SK-N-SH (cell line): ENCODE measurements around the gene PHYKPL. TPM values are rescaled to one million over a fixed set of nuclear protein-coding genes. Genes with fewer than 3 reads are reported as not detected.

Experiments
- CTCF ChIA-PET: fragments of 300-600, 350-600 bp; formaldehyde crosslinking; extraction: SDS; loops from one replicate; lab custom pipeline; 2021; lab: Yijun Ruan, JAX
- POLR2A ChIA-PET: fragments of 350-600 bp; sonication (Branson Sonifier 250); formaldehyde crosslinking; extraction: SDS; loops from one replicate; lab custom pipeline; 2020; ENCODE audit warnings: antibody characterized with exemption, inconsistent platforms; lab: Yijun Ruan, JAX
- DNase-seq: peaks from one replicate; pipeline ENCODE4 v3.0.0; 2012
- H2AFZ ChIP-seq: fragments of 200-600 bp; sonication (generic); 2 replicates; pipeline ENCODE4 v1.8.1; 2016; ENCODE audit warnings: antibody characterized with exemption, mild to moderate bottlenecking, low read depth
- H3F3A ChIP-seq: fragments of 200-600 bp; sonication (generic); replicated peaks from 2 replicates; pipeline ENCODE3; 2016; ENCODE audit warnings: antibody characterized with exemption, mild to moderate bottlenecking; ENCODE audit not compliant: insufficient read depth
- H3K27ac ChIP-seq, 2 experiments: fragments of 200-500 bp in 1 of 2; fragments of 200-600 bp in 1 of 2; sonication (Bioruptor generic) in 1 of 2; sonication (generic), shearing (Covaris generic) in 1 of 2; 2 replicates each; pipeline versions ENCODE4 v1.5.1 to v1.6.1; 2014 to 2016; ENCODE audit warnings: low read depth in 2 of 2, inconsistent platforms in 1 of 2, low read length in 1 of 2, mild to moderate bottlenecking in 1 of 2, mixed read lengths in 1 of 2
- H3K27me3 ChIP-seq: fragments of 200-600 bp; sonication (generic), shearing (Covaris generic); 2 replicates; pipeline ENCODE4 v1.6.1; 2016; ENCODE audit warnings: mixed run types; ENCODE audit not compliant: insufficient read depth
- H3K36me3 ChIP-seq, 2 experiments: fragments of 200-500 bp in 1 of 2; fragments of 200-600 bp in 1 of 2; sonication (Bioruptor generic) in 1 of 2; sonication (generic) in 1 of 2; replicated peaks in 1 of 2; 2 replicates each; pipeline versions ENCODE3 to v1.5.1; 2014 to 2016; ENCODE audit warnings: low read length in 1 of 2, mild to moderate bottlenecking in 1 of 2; ENCODE audit not compliant: insufficient read depth in 2 of 2, control insufficient read depth in 1 of 2
- H3K4me1 ChIP-seq, 2 experiments: fragments of 200-500 bp in 1 of 2; fragments of 200-600 bp in 1 of 2; sonication (Bioruptor generic) in 1 of 2; sonication (generic), shearing (Covaris generic) in 1 of 2; 2 replicates each; pipeline versions ENCODE4 v1.5.1 to v1.6.1; 2014 to 2016; ENCODE audit warnings: low read depth in 1 of 2, low read length in 1 of 2, mixed run types in 1 of 2; ENCODE audit not compliant: insufficient read depth in 2 of 2, control insufficient read depth in 1 of 2
- H3K4me2 ChIP-seq: fragments of 200-600 bp; sonication (generic), shearing (Covaris generic); 2 replicates; pipeline ENCODE4 v1.6.1; 2017; ENCODE audit warnings: mixed run types
- H3K4me3 ChIP-seq, 2 experiments: fragments of 200-500 bp in 1 of 2; fragments of 200-600 bp in 1 of 2; sonication (Bioruptor generic) in 1 of 2; sonication (generic), shearing (Covaris generic) in 1 of 2; 2 replicates each; pipeline versions ENCODE4 v1.5.1 to v1.8.1; 2014 to 2016; ENCODE audit warnings: low read depth in 2 of 2, inconsistent platforms in 1 of 2, low read length in 1 of 2, mild to moderate bottlenecking in 1 of 2, mixed read lengths in 1 of 2, moderate library complexity in 1 of 2
- H3K79me2 ChIP-seq: fragments of 200-600 bp; sonication (generic); 2 replicates; pipeline ENCODE4 v1.8.1; 2017; ENCODE audit warnings: mild to moderate bottlenecking; ENCODE audit not compliant: insufficient read depth
- H3K9ac ChIP-seq: fragments of 200-600 bp; sonication (generic); 2 replicates; pipeline ENCODE4 v1.6.1; 2017; ENCODE audit warnings: mixed run types
- H3K9me2 ChIP-seq: fragments of 200-600 bp; sonication (generic); 2 replicates; pipeline ENCODE4 v1.6.1; 2017; ENCODE audit warnings: mixed run types
- H3K9me3 ChIP-seq: fragments of 200-600 bp; sonication (generic); 2 replicates; pipeline ENCODE4 v1.6.1; 2017; ENCODE audit warnings: mixed run types, mild to moderate bottlenecking, moderate library complexity
- H4K20me1 ChIP-seq: fragments of 200-600 bp; sonication (generic); 2 replicates; pipeline ENCODE4 v1.6.1; 2017; ENCODE audit warnings: mild to moderate bottlenecking, mixed run types; ENCODE audit not compliant: insufficient read depth
- CTCF ChIP-seq: fragments of 200-600 bp; sonication (generic); IDR thresholded peaks from 2 replicates; pipeline ENCODE4 v1.6.1; 2017; ENCODE audit warnings: antibody characterized with exemption, mild to moderate bottlenecking, moderate library complexity
- ELF1 ChIP-seq: IDR thresholded peaks from 2 replicates; pipeline ENCODE4 v1.4.0; 2012
- EZH2phosphoT487 ChIP-seq: fragments of 200-600 bp; sonication (generic); IDR thresholded peaks from 2 replicates; pipeline ENCODE4 v1.6.1; 2017; ENCODE audit warnings: low read depth, mixed run types, mild to moderate bottlenecking, antibody characterized with exemption, moderate library complexity, borderline replicate concordance
- FOXJ3 ChIP-seq: sonication (generic); formaldehyde crosslinking; IDR thresholded peaks from 2 replicates; pipeline ENCODE4 v1.5.1; 2020; ENCODE audit warnings: mild to moderate bottlenecking, missing genetic modification reagents
- MXI1 ChIP-seq: IDR thresholded peaks from 2 replicates; pipeline ENCODE4 v1.6.1; 2012; ENCODE audit warnings: mild to moderate bottlenecking, low read depth, low read length, improper control_type of control experiment
- NFIC ChIP-seq: IDR thresholded peaks from 2 replicates; pipeline ENCODE4 v1.4.0; 2012; ENCODE audit warnings: borderline replicate concordance
- RFX5 ChIP-seq: IDR thresholded peaks from 2 replicates; pipeline ENCODE4 v1.6.1; 2012; ENCODE audit warnings: mild to moderate bottlenecking, improper control_type of control experiment, low read length
- RXRA ChIP-seq: IDR thresholded peaks from 2 replicates; pipeline ENCODE4 v1.4.0; 2012; ENCODE audit warnings: low read depth, mild to moderate bottlenecking, borderline replicate concordance
- SMC3 ChIP-seq: IDR thresholded peaks from 2 replicates; pipeline ENCODE4 v1.6.1; 2012; ENCODE audit warnings: low read depth, low read length, improper control_type of control experiment
- TAF1 ChIP-seq: IDR thresholded peaks from 2 replicates; pipeline ENCODE4 v1.6.1; 2012; ENCODE audit warnings: low read depth, mild to moderate bottlenecking, low read length, moderate library complexity, borderline replicate concordance
- TEAD4 ChIP-seq: IDR thresholded peaks from 2 replicates; pipeline ENCODE4 v1.4.0; 2012; ENCODE audit warnings: mild to moderate bottlenecking, borderline replicate concordance; ENCODE audit not compliant: insufficient read depth
- USF1 ChIP-seq: IDR thresholded peaks from 2 replicates; pipeline ENCODE4 v1.4.0; 2012; ENCODE audit warnings: low read depth, borderline replicate concordance
- WGBS: methylation state at CpG from one replicate; pipeline ENCODE4 v1.1.6; 2017; ENCODE audit warnings: low lambda C conversion rate; 5-methylcytosine and 5-hydroxymethylcytosine counted together
- polyA plus RNA-seq, 3 experiments: library from polyadenylated mRNA; depleted of rRNA; stranded (reverse); fragments of >200 nt; gene quantifications; 2 replicates each; pipeline ENCODE4 v1.2.3, GENCODE V29; 2012

PHYKPL gene
- polyA plus RNA-seq, 1 of the 3 experiments (the other 2 are of a cell fraction), result 46.8 TPM

GRCh38 chr5:178192244-178192643 is 40.4 kb downstream of the PHYKPL start (continued):
- TF ChIP-seq CTCF (no peak), RFX5 (no peak), SMC3 (no peak), ELF1 (no peak), TEAD4 (no peak)

GRCh38 chr5:178191661-178192060 is 40.9 kb downstream of the PHYKPL start:
- H3K9ac ChIP-seq, result no peak overlapping the region
- no peaks in the 10 kb centered on the region for H3F3A ChIP-seq
- H3K4me2 ChIP-seq, result no peak overlapping the region
- 69% methylated on average over 4 of the region's 4 CpGs for WGBS
- TF ChIP-seq RXRA, result no peak
- TF ChIP-seq TAF1, result no peak
- no peak for TF ChIP-seq CTCF
- no peak for TF ChIP-seq USF1
- H2AFZ ChIP-seq, result no peak overlapping the region
- H3K27ac ChIP-seq, result no peak overlapping the region
- H3K36me3 ChIP-seq, result no peaks in the 10 kb centered on the region
- H3K9me2 ChIP-seq, result no peaks in the 10 kb centered on the region
- DNase-seq, result no peak
- ChIA-PET POLR2A (no interaction called here), CTCF (interaction anchor here (1.7 kb wide), 1 partner anchor 43 kb away, joined by 3 read pairs; no protein-coding TSS in a partner anchor)
- no peaks in the 10 kb centered on the region; a peak in 1 of 4 replicates for H3K4me1 ChIP-seq
- H3K4me3 ChIP-seq, result no peak overlapping the region
- no peaks in the 10 kb centered on the region for H3K9me3 ChIP-seq
- no peaks in the 10 kb centered on the region for H3K79me2 ChIP-seq
- no peaks in the 10 kb centered on the region for H4K20me1 ChIP-seq
- no peaks in the 10 kb centered on the region; the same call in 1 of the 2 replicates for H3K27me3 ChIP-seq

GRCh38 chr5:178189433-178189832 is 43.2 kb downstream of the PHYKPL start:
- 38% methylated on average over 2 of the region's 2 CpGs for WGBS
- CTCF ChIA-PET, result interaction anchor here (1.3 kb wide), 1 partner anchor 26 kb away, joined by 3 read pairs; no protein-coding TSS in a partner anchor
- H4K20me1 ChIP-seq, result no peaks in the 10 kb centered on the region

More at GRCh38 chr5:178189433-178189832, 43.2 kb downstream of the PHYKPL start:
- no peaks in the 10 kb centered on the region for H3K79me2 ChIP-seq
- TF ChIP-seq RFX5, result no peak
- TF ChIP-seq NFIC, result no peak
- TF ChIP-seq FOXJ3, result no peak
- TF ChIP-seq MXI1, result no peak
- no peak for TF ChIP-seq EZH2phosphoT487
- TF ChIP-seq CTCF, result no peak
- no peak for TF ChIP-seq TEAD4
- TF ChIP-seq SMC3, result no peak
- TF ChIP-seq, all 33 proteins: peak for 0
- POLR2A ChIA-PET, result interaction anchor here (0.9 kb wide), 1 partner anchor 15 kb away, joined by 3 read pairs; the partner anchor contains the start of gene HNRNPAB
- H2AFZ ChIP-seq, result no peak overlapping the region
- no peak for DNase-seq
- no peaks in the 10 kb centered on the region for H3K9me2 ChIP-seq
- no peaks in the 10 kb centered on the region; a peak in 1 of 4 replicates for H3K4me1 ChIP-seq
- no peaks in the 10 kb centered on the region for H3K9me3 ChIP-seq
- no peak overlapping the region for H3K4me2 ChIP-seq
- H3K36me3 ChIP-seq, result no peaks in the 10 kb centered on the region
- no peak overlapping the region for H3K9ac ChIP-seq
- H3K27ac ChIP-seq, result no peak overlapping the region
- no peaks in the 10 kb centered on the region; the same call in 1 of the 2 replicates for H3K27me3 ChIP-seq
- H3K4me3 ChIP-seq, result no peak overlapping the region
- no peaks in the 10 kb centered on the region for H3F3A ChIP-seq
